ENCODE data around the gene SIK3.

SIK3 gene

GRCh38 chr11:116906479-116906878 is 191.7 kb downstream of the SIK3 start:
- no peak for DNase-seq (ENCODE audit: low read depth)
- no peak overlapping the region for H3K4me3 ChIP-seq (ENCODE audit: low read depth, low read length)
- no peak for TF ChIP-seq CTCF (IDR thresholded peaks at IDR 0.05; ENCODE audit: insufficient read depth, low read depth, low read length, missing control alignments)

- no peak overlapping the region for H3K4me3 ChIP-seq (ENCODE audit: low read depth, low read length)
- TF ChIP-seq CTCF (IDR thresholded peaks at IDR 0.05; ENCODE audit: insufficient read depth, low read depth, low read length, missing control alignments): no peak
- DNase-seq (ENCODE audit: low read depth): no peak
Observed at GRCh38 chr11:116903090-116903489, 195.1 kb downstream of the SIK3 start.

- no peak for TF ChIP-seq CTCF (IDR thresholded peaks at IDR 0.05; ENCODE audit: insufficient read depth, low read depth, low read length, missing control alignments)
- H3K4me3 ChIP-seq (ENCODE audit: low read depth, low read length): no peak overlapping the region
- no peak for DNase-seq (ENCODE audit: low read depth)
Observed at GRCh38 chr11:116901964-116902688, 196.1 kb downstream of the SIK3 start.

- no peak overlapping the region for H3K4me3 ChIP-seq (ENCODE audit: low read depth, low read length)
- no peak for TF ChIP-seq CTCF (IDR thresholded peaks at IDR 0.05; ENCODE audit: insufficient read depth, low read depth, low read length, missing control alignments)
- no peak for DNase-seq (ENCODE audit: low read depth)
Observed at GRCh38 chr11:116901211-116901610, 197.0 kb downstream of the SIK3 start.

GRCh38 chr11:116896211-116896610 is 202.0 kb downstream of the SIK3 start:
- no peak for DNase-seq (ENCODE audit: low read depth)
- no peak overlapping the region for H3K4me3 ChIP-seq (ENCODE audit: low read depth, low read length)
- TF ChIP-seq CTCF (IDR thresholded peaks at IDR 0.05; ENCODE audit: insufficient read depth, low read depth, low read length, missing control alignments): no peak

GRCh38 chr11:116895048-116895757 is 203.0 kb downstream of the SIK3 start:
- peak; percentile 11 for TF ChIP-seq CTCF (IDR thresholded peaks at IDR 0.05; ENCODE audit: insufficient read depth, low read depth, low read length, missing control alignments)
- H3K4me3 ChIP-seq (ENCODE audit: low read depth, low read length): no peak overlapping the region
- peak; percentile 7 for DNase-seq (ENCODE audit: low read depth)
